GM19438 (cell line): ENCODE data around the gene ASB2.

ENCODE experiments used
- ATAC-seq: cut with Tn5 transposase; IDR thresholded peaks from one replicate; pipeline ENCODE4 v1.9.1; 2021; ENCODE audit warnings: low read depth; ENCODE audit not compliant: unreplicated experiment

Gene ASB2

GRCh38 chr14:93981316-93982229, 5.2 kb upstream of the ASB2 start:
- no peak for ATAC-seq

GRCh38 chr14:93980456-93981201, 4.3 kb upstream of the ASB2 start:
- no peak for ATAC-seq

GRCh38 chr14:93978735-93979134, 2.4 kb upstream of the ASB2 start:
- ATAC-seq: no peak

- peak; percentile 55 for ATAC-seq
These were observed 1.6 kb upstream of the ASB2 start for GRCh38 chr14:93977790-93978581.

- no peak for ATAC-seq
These were observed 801 bp upstream of the ASB2 start for GRCh38 chr14:93977171-93977570.

GRCh38 chr14:93975791-93976476, 436 bp downstream of the ASB2 start:
- ATAC-seq: peak; percentile 45

- ATAC-seq: no peak
These were observed 1.5 kb downstream of the ASB2 start for GRCh38 chr14:93974833-93975232.

- no peak for ATAC-seq
These were observed 2.1 kb downstream of the ASB2 start for GRCh38 chr14:93974299-93974698.

- no peak for ATAC-seq
These were observed 2.8 kb downstream of the ASB2 start for GRCh38 chr14:93973607-93974006.

- ATAC-seq: no peak
These were observed 3.7 kb downstream of the ASB2 start for GRCh38 chr14:93972618-93973205.

- no peak for ATAC-seq
These were observed 4.7 kb downstream of the ASB2 start for GRCh38 chr14:93971635-93972027.

- peak; percentile 40 for ATAC-seq
These were observed 5.3 kb downstream of the ASB2 start for GRCh38 chr14:93970965-93971634.

- ATAC-seq: no peak
These were observed 5.8 kb downstream of the ASB2 start for GRCh38 chr14:93970585-93970964.

GRCh38 chr14:93969082-93969828, 7.1 kb downstream of the ASB2 start:
- no peak for ATAC-seq

GRCh38 chr14:93967637-93968250, 8.6 kb downstream of the ASB2 start:
- no peak for ATAC-seq

- ATAC-seq: no peak
These were observed 10.4 kb downstream of the ASB2 start for GRCh38 chr14:93965946-93966474.

- ATAC-seq: no peak
These were observed 11.0 kb downstream of the ASB2 start for GRCh38 chr14:93965287-93965821.

- ATAC-seq: no peak
These were observed 11.5 kb downstream of the ASB2 start for GRCh38 chr14:93964820-93965286.
